Fibroblast of lung (primary cell): ENCODE data around the gene KHDC1L. TPM values are rescaled to one million over a fixed set of nuclear protein-coding genes. Genes with fewer than 3 reads are reported as not detected.
A peak's percentile ranks its signal among the peaks of the same experiment; 100 is the strongest.

ENCODE experiments used
- DNase-seq, 2 donors: peaks; one replicate each; pipeline versions ENCODE4 v3.0.0 to v3.0.0-alpha.2; 2010; ENCODE audit warnings: low read depth in 2 of 2
- H2AFZ ChIP-seq: 2 replicates; pipeline ENCODE4 v1.5.1; 2012; ENCODE audit warnings: low read length, control low read depth, inconsistent platforms
- H3K27ac ChIP-seq: 2 replicates; pipeline ENCODE4 v1.5.1; 2011; ENCODE audit warnings: low read length, control low read depth; ENCODE audit not compliant: insufficient read depth
- H3K27me3 ChIP-seq: 2 replicates; pipeline ENCODE4 v1.5.1; 2011; ENCODE audit warnings: mild to moderate bottlenecking, low read length; ENCODE audit not compliant: control insufficient read depth, insufficient read depth
- H3K36me3 ChIP-seq: 2 replicates; pipeline ENCODE4 v1.5.1; 2011; ENCODE audit warnings: low read length; ENCODE audit not compliant: control insufficient read depth, insufficient read depth
- H3K4me1 ChIP-seq: 2 replicates; pipeline ENCODE4 v1.5.1; 2011; ENCODE audit warnings: low read length; ENCODE audit not compliant: control insufficient read depth, insufficient read depth; ENCODE audit errors: extremely low read depth
- H3K4me2 ChIP-seq: 2 replicates; pipeline ENCODE4 v1.5.1; 2011; ENCODE audit warnings: low read length, control low read depth; ENCODE audit not compliant: insufficient read depth; ENCODE audit errors: extremely low read depth
- H3K4me3 ChIP-seq, 4 experiments: fragments of 200-600 bp in 1 of 4; sonication (generic) in 1 of 4; replicated peaks in 1 of 4; 2 replicates each; pipeline ENCODE4 v1.5.1; 2011 to 2016; ENCODE audit warnings: low read length in 4 of 4, low read depth in 3 of 4, mild to moderate bottlenecking in 3 of 4, control low read depth in 2 of 4, inconsistent platforms in 1 of 4, mixed read lengths in 1 of 4; ENCODE audit not compliant: insufficient read depth in 1 of 4; ENCODE audit errors: control extremely low read depth in 1 of 4
- H3K79me2 ChIP-seq: 2 replicates; pipeline ENCODE4 v1.5.1; 2012; ENCODE audit warnings: mild to moderate bottlenecking, low read length, inconsistent platforms; ENCODE audit not compliant: control insufficient read depth, insufficient read depth
- H3K9ac ChIP-seq: 2 replicates; pipeline ENCODE4 v1.5.1; 2011; ENCODE audit warnings: mild to moderate bottlenecking, low read length, control low read depth; ENCODE audit not compliant: insufficient read depth
- H3K9me3 ChIP-seq: 2 replicates; pipeline ENCODE4 v1.5.1; 2012; ENCODE audit warnings: low read depth, low read length; ENCODE audit not compliant: control insufficient read depth, insufficient read depth
- H4K20me1 ChIP-seq: 2 replicates; pipeline ENCODE4 v1.5.1; 2011; ENCODE audit warnings: low read length; ENCODE audit not compliant: control insufficient read depth, insufficient read depth; ENCODE audit errors: extremely low read depth
- CTCF ChIP-seq, 2 donors: IDR thresholded peaks in 1 of 2; conservative IDR thresholded peaks in 1 of 2; 1 replicate in 1 of 2; 2 replicates in 1 of 2; pipeline ENCODE4 v1.5.1; 2011 to 2012; ENCODE audit warnings: low read length in 2 of 2, control low read depth in 1 of 2, inconsistent platforms in 1 of 2, low read depth in 1 of 2, mild to moderate bottlenecking in 1 of 2
- EZH2 ChIP-seq: IDR thresholded peaks from 2 replicates; pipeline ENCODE4 v1.5.1; 2012; ENCODE audit warnings: low read length, control low read depth, mild to moderate bottlenecking; ENCODE audit errors: missing control alignments
- polyA plus RNA-seq, 2 donors: library from polyadenylated mRNA; depleted of rRNA in 1 of 2; stranded (reverse) in 1 of 2; unstranded in 1 of 2; fragments of >200 nt; gene quantifications; 2 replicates each; pipeline ENCODE4 v1.2.1, GENCODE V29; 2011 to 2012; ENCODE audit warnings: missing spikeins in 1 of 2
- total RNA-seq: library from RNA; depleted of rRNA; stranded (reverse); fragments of >200 nt; gene quantifications from 2 replicates; pipeline ENCODE4 v1.2.1, GENCODE V29; 2014

KHDC1L gene
- total and polyA plus RNA-seq, 2 donors (not counting 1 experiment from before 2014, with no cell fraction given) = 0.12 TPM; not detected in 1

DNA sequence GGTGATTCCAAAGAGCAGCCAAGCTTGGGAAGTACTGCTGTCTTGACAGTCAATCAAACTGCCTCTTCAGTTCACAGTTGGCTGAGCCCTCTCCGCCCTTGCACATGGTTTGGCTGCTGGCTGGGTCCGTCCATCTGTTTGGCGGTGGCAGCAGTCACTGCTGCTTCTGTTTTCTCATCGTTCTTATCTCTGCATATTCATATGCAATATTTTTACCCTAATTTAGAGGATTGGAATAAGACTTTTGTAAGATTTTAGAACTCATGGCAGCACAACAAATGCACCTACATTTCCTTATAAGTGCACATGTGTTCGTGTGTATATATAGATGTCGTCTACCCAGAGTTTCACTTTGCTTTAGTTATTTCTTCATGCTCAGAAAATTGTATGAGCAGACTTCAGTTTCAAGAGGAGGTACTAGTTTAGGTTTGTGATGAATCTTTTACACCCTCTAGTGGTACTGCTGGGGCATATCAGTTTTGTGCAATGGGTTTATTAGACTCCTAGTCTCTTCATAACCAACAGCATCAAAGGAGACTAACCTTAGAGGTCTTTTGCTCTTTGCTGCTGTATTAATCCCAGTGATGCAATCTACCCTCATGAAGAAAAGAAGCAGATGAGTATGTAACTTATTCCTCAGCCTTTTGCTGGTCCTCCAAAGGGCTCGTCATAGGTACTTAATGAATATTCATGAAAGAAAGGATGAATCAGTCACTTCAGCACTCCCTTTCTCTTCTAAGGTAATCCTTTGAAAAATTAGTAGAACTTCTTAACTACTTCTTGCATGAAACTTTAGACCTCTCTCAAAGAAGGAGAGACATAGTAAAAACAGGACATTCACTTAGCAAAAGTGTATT is 44.3 kb downstream of the KHDC1L start:
- Histone ChIP-seq H3K36me3 (no peaks in the 10 kb centered on the region), H3K9ac (no peak overlapping the region), H3K79me2 (no peaks in the 10 kb centered on the region), H3K4me3 (peak overlapping the region; percentile 28 to 69 (median 45)), H3K4me1 (no peaks in the 10 kb centered on the region), H3K9me3 (no peaks in the 10 kb centered on the region), H2AFZ (peak overlapping the region; percentile 44), H3K27me3 (no peaks in the 10 kb centered on the region), H4K20me1 (no peaks in the 10 kb centered on the region), H3K27ac (no peak overlapping the region), H3K4me2 (peak overlapping the region; percentile 86)
- peak; percentile 91 to 94 for TF ChIP-seq CTCF (conservative IDR thresholded peaks at IDR 0.05 in 1 of 2, IDR thresholded peaks at IDR 0.05 in 1 of 2; ENCODE audit: low read depth in 1 of 2, low read length in 2 of 2)
- TF ChIP-seq EZH2 = no peak
- DNase-seq = peak; percentile 71 to 88

- no peaks in the 10 kb centered on the region for H3K27me3 ChIP-seq
- H3K36me3 ChIP-seq = no peaks in the 10 kb centered on the region
- no peak for TF ChIP-seq EZH2
- no peak overlapping the region for H2AFZ ChIP-seq
- DNase-seq = peak in 1 of 2 donors; percentile 54
- H4K20me1 ChIP-seq = no peaks in the 10 kb centered on the region
- H3K4me1 ChIP-seq = no peaks in the 10 kb centered on the region
- H3K9ac ChIP-seq = no peak overlapping the region
- H3K27ac ChIP-seq = no peak overlapping the region
- H3K79me2 ChIP-seq = no peaks in the 10 kb centered on the region
- H3K9me3 ChIP-seq = no peaks in the 10 kb centered on the region
- H3K4me2 ChIP-seq = peak overlapping the region; percentile 86
- H3K4me3 ChIP-seq = peak overlapping the region in 2 of 4 experiments; percentile 47 to 69
These were observed 45.1 kb downstream of the KHDC1L start for GRCh38 chr6:73180076-73180738.

- Histone ChIP-seq H3K79me2 (no peaks in the 10 kb centered on the region), H4K20me1 (no peaks in the 10 kb centered on the region), H3K4me3 (no peak overlapping the region), H3K9me3 (no peaks in the 10 kb centered on the region), H2AFZ (no peak overlapping the region), H3K27me3 (no peaks in the 10 kb centered on the region), H3K36me3 (no peaks in the 10 kb centered on the region), H3K4me2 (no peak overlapping the region), H3K27ac (no peak overlapping the region), H3K4me1 (no peaks in the 10 kb centered on the region), H3K9ac (no peak overlapping the region)
- TF ChIP-seq CTCF (conservative IDR thresholded peaks at IDR 0.05 in 1 of 2, IDR thresholded peaks at IDR 0.05 in 1 of 2; ENCODE audit: low read depth in 1 of 2, low read length in 2 of 2) = no peak
- TF ChIP-seq EZH2 = no peak
- DNase-seq = no peak
These were observed 47.9 kb downstream of the KHDC1L start for GRCh38 chr6:73177221-73177944.
